ENCODE results near the gene SMIM44.

SMIM44 gene

DNA sequence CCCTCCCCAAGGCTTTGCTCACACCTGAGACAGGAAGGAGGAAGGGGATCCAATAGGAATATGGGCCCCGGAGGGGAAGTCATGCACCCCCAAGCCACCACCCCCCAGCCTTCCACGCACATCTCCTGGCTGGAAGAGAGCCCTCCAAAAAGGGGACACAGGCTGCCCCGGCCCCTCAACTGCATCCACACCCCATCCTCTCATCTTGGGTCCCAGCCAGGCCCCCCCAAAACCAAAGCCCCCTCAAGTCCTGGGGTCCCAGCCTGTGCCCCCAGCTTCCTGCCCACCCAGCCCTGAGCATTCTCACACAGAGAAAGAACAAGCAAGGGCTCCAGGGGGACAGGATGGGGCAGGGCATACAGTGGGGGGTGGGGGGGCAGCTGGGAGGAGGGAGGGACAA is 15.0 kb downstream of the SMIM44 start:
- no peak overlapping the region for H3K27ac ChIP-seq (ENCODE audit: poor library complexity, severe bottlenecking)
- H3K27me3 ChIP-seq (ENCODE audit: insufficient read depth, poor library complexity, severe bottlenecking) = no peaks in the 10 kb centered on the region
- H3K36me3 ChIP-seq (ENCODE audit: low read depth) = no peaks in the 10 kb centered on the region

DNA sequence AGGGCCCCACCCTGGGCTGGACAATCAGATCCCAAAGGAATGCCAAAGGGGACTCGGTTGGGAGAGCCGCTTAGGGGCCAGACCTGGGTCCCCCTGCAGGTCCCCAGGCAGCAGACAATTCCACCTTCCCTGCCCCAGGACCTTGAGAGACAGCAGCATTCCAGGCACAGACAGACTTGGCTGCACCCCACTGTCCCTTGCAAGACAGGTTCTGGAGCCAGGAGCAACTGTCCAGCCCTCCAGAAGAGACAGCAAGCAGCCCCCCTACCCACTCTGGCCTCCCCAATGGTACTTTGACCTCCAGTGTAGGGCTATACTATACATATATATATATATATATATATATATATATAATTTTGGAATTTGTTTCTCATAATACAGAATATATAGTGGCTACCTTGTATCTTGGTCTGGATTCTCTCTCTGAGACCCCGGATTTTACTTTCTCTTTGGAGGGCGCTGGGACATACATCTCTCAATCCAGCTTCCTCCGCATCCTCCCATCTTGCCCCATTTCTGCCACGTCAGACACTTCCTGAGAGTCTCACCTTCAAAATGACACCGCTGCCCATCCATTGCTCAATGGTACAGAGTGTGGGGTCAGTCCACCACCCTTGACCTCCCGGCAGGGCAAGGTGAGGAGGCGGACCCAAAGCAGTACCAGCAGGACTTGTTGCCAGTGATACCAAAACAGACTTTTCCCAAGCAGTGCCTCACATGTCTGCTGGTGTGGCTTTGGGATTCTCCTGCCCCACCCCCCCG is 15.6 kb downstream of the SMIM44 start:
- H3K27ac ChIP-seq (ENCODE audit: poor library complexity, severe bottlenecking) = no peak overlapping the region
- H3K27me3 ChIP-seq (ENCODE audit: insufficient read depth, poor library complexity, severe bottlenecking) = no peaks in the 10 kb centered on the region
- ATAC-seq (ENCODE audit: low read depth) = no peak
- H3K36me3 ChIP-seq (ENCODE audit: low read depth) = peaks cover 1% of the 10 kb centered on the region; the same call in 1 of the 2 replicates
- no peaks in the 10 kb centered on the region for H3K9me3 ChIP-seq (ENCODE audit: severe bottlenecking)
- H3K4me3 ChIP-seq (ENCODE audit: severe bottlenecking) = no peak overlapping the region
- TF ChIP-seq, protein P1, sequence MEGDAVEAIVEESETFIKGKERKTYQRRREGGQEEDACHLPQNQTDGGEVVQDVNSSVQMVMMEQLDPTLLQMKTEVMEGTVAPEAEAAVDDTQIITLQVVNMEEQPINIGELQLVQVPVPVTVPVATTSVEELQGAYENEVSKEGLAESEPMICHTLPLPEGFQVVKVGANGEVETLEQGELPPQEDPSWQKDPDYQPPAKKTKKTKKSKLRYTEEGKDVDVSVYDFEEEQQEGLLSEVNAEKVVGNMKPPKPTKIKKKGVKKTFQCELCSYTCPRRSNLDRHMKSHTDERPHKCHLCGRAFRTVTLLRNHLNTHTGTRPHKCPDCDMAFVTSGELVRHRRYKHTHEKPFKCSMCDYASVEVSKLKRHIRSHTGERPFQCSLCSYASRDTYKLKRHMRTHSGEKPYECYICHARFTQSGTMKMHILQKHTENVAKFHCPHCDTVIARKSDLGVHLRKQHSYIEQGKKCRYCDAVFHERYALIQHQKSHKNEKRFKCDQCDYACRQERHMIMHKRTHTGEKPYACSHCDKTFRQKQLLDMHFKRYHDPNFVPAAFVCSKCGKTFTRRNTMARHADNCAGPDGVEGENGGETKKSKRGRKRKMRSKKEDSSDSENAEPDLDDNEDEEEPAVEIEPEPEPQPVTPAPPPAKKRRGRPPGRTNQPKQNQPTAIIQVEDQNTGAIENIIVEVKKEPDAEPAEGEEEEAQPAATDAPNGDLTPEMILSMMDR (IDR thresholded peaks at IDR 0.05; ENCODE audit: poor library complexity, severe bottlenecking) = no peak
- no peak for DNase-seq (ENCODE audit: low spot score)
- no peaks in the 10 kb centered on the region for H3K4me1 ChIP-seq (ENCODE audit: insufficient read depth, poor library complexity, severe bottlenecking)

More for the DNA sequence above, 15.0 kb downstream of the SMIM44 start:
- no peak overlapping the region for H3K4me3 ChIP-seq (ENCODE audit: severe bottlenecking)
- TF ChIP-seq, protein P1 (IDR thresholded peaks at IDR 0.05; ENCODE audit: poor library complexity, severe bottlenecking) = no peak
- ATAC-seq (ENCODE audit: low read depth) (no peak), DNase-seq (ENCODE audit: low spot score) (no peak)
- no peaks in the 10 kb centered on the region for H3K9me3 ChIP-seq (ENCODE audit: severe bottlenecking)
- no peaks in the 10 kb centered on the region for H3K4me1 ChIP-seq (ENCODE audit: insufficient read depth, poor library complexity, severe bottlenecking)

DNA sequence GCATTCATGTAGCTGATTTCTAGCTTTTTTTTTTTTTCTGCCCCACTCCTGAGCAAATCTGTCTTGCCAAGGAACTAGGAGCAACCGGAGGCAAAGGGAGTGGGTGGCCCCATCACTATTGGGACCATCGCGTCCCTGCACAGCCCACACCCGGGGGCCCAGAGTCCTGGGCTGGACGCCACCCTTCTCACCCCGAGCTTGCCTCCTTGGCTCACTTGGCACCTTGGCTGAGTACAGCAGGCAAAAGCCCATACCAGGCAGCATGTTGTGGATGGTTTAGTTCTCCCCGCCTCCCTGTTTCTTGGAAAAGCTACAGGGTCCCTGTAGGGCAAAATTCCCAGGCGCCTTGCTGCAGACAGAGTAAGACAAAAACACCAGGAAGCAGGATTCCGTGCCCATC is 16.6 kb downstream of the SMIM44 start:
- Histone ChIP-seq H3K27ac (ENCODE audit: poor library complexity, severe bottlenecking) (no peak overlapping the region), H3K27me3 (ENCODE audit: insufficient read depth, poor library complexity, severe bottlenecking) (no peaks in the 10 kb centered on the region), H3K4me1 (ENCODE audit: insufficient read depth, poor library complexity, severe bottlenecking) (no peaks in the 10 kb centered on the region), H3K36me3 (ENCODE audit: low read depth) (peaks cover 11% of the 10 kb centered on the region; the same call in 1 of the 2 replicates), H3K4me3 (ENCODE audit: severe bottlenecking) (no peak overlapping the region), H3K9me3 (ENCODE audit: severe bottlenecking) (no peaks in the 10 kb centered on the region)
- ATAC-seq (ENCODE audit: low read depth) (no peak), DNase-seq (ENCODE audit: low spot score) (no peak)
- TF ChIP-seq, protein P1 (IDR thresholded peaks at IDR 0.05; ENCODE audit: poor library complexity, severe bottlenecking) = no peak

DNA sequence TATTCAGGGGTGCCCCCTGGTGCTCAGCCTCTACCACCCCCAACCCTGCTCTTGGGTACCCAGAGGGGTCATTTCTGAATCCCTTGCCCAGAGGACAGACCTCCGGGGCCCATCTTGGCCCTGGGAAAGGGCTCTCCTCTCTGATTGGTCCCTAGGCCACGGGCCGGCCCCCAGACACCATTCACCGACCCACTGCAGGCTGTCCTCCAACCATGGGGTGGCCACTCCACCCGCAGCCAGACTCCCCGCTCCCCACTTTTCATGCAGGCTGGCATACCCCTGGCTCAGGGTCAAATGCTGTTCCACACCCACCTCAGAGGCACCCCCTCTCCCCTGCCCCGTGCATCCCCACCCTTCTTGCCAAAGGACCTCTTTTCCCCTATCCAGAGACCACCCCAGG is 17.7 kb downstream of the SMIM44 start:
- DNase-seq (ENCODE audit: low spot score) = no peak
- no peak for ATAC-seq (ENCODE audit: low read depth)
- Histone ChIP-seq H3K4me3 (ENCODE audit: severe bottlenecking) (no peak overlapping the region), H3K27ac (ENCODE audit: poor library complexity, severe bottlenecking) (no peak overlapping the region), H3K27me3 (ENCODE audit: insufficient read depth, poor library complexity, severe bottlenecking) (no peaks in the 10 kb centered on the region), H3K4me1 (ENCODE audit: insufficient read depth, poor library complexity, severe bottlenecking) (no peaks in the 10 kb centered on the region), H3K9me3 (ENCODE audit: severe bottlenecking) (no peaks in the 10 kb centered on the region), H3K36me3 (ENCODE audit: low read depth) (peaks cover 18% of the 10 kb centered on the region)
- TF ChIP-seq, protein P1 (IDR thresholded peaks at IDR 0.05; ENCODE audit: poor library complexity, severe bottlenecking) = no peak

DNA sequence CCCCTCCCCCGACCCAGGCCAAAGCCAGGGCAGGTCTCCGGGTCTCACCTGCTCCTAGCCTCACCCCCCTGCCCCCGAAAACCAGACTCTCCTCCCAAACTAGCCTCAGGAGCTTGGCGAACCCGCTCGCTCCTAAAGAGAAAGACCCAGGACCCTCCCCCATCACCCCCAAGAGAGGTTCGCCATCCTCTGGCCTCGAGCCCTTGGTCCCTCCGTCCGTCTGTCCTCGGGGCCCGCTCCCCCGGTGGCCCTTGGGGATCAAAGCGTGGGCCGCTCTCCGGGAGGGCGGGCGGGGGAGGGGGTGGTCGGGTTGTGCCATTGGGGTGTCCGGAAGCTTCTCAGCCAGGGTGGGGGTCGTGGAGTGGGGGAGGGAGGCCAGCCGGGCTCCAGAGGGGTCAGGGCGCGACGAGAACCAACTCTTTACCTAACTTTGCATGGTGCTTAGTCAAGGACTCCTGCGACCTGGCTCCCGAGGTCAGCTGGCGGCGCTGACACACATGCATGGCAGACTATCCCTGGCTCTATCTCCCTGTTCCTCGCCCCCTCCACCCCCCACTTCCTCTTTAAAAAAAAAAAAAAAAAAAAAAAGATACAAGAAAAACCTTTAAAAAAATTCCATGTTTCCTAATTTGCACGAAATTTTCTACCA is 18.5 kb downstream of the SMIM44 start:
- TF ChIP-seq, protein P1 (IDR thresholded peaks at IDR 0.05; ENCODE audit: poor library complexity, severe bottlenecking) = no peak
- Histone ChIP-seq H3K27ac (ENCODE audit: poor library complexity, severe bottlenecking) (no peak overlapping the region), H3K27me3 (ENCODE audit: insufficient read depth, poor library complexity, severe bottlenecking) (no peaks in the 10 kb centered on the region), H3K4me1 (ENCODE audit: insufficient read depth, poor library complexity, severe bottlenecking) (no peaks in the 10 kb centered on the region), H3K4me3 (ENCODE audit: severe bottlenecking) (no peak overlapping the region), H3K9me3 (ENCODE audit: severe bottlenecking) (no peaks in the 10 kb centered on the region), H3K36me3 (ENCODE audit: low read depth) (peaks cover 27% of the 10 kb centered on the region)
- DNase-seq (ENCODE audit: low spot score) = no peak
- no peak for ATAC-seq (ENCODE audit: low read depth)

All from RWPE2 (cell line).